A549 (cell line): ENCODE data around the gene KDM6B. TPM values are rescaled to one million over a fixed set of nuclear protein-coding genes. Genes with fewer than 3 reads are reported as not detected.

Experiments used
- ATAC-seq, 2 experiments: fragments of 200-7000 bp in 1 of 2; fragments of >200 bp in 1 of 2; cut with Nextera tagmentation in 1 of 2; cut with Tn5 transposase in 1 of 2; 3 replicates each; pipeline versions ENCODE4 v1.8.0 to v1.9.1; 2018 to 2020; ENCODE audit warnings: mild to moderate bottlenecking in 1 of 2, moderate library complexity in 1 of 2
- CTCF ChIA-PET: fragments of 300-600 bp; sonication (Branson Sonifier 250); formaldehyde crosslinking; extraction: SDS; loops from one replicate; lab custom pipeline; 2021; ENCODE audit warnings: antibody characterized with exemption, inconsistent platforms; lab: Yijun Ruan, JAX
- POLR2A ChIA-PET: fragments of 350-600 bp; formaldehyde crosslinking; extraction: SDS; loops from one replicate; lab custom pipeline; 2021; ENCODE audit warnings: antibody characterized with exemption, inconsistent platforms; lab: Yijun Ruan, JAX
- DNase-seq, 2 experiments: peaks; one replicate each; pipeline versions ENCODE4 v3.0.0 to v3.0.0-alpha.2; 2011 to 2016; ENCODE audit warnings: low read depth in 1 of 2, low spot score in 1 of 2
- FAIRE-seq: peaks from 2 replicates; lab custom pipeline; 2011; peaks lifted over from hg19 to GRCh38; lab: Jason Lieb, UNC
- H3K27ac ChIP-seq, 2 experiments: fragments of >200 bp; sonication (Bioruptor Twin); formaldehyde crosslinking; 3 replicates each; pipeline ENCODE4 v1.5.1; 2016 to 2017
- H3K4me1 ChIP-seq: fragments of >200 bp; sonication (Bioruptor Twin); formaldehyde crosslinking; 3 replicates; pipeline ENCODE4 v1.6.1; 2016
- H3K4me2 ChIP-seq: fragments of >200 bp; sonication (Bioruptor Twin); formaldehyde crosslinking; 3 replicates; pipeline ENCODE4 v1.6.1; 2016
- H3K4me3 ChIP-seq: fragments of >200 bp; sonication (Bioruptor Twin); formaldehyde crosslinking; 3 replicates; pipeline ENCODE4 v1.5.1; 2016
- H3K9me3 ChIP-seq: fragments of >200 bp; sonication (Bioruptor Twin); formaldehyde crosslinking; 3 replicates; pipeline ENCODE4 v1.6.1; 2016
- ATOH8 ChIP-seq: fragments of 250-450 bp; sonication (Bioruptor Pico); IDR thresholded peaks from 2 replicates; pipeline ENCODE4 v1.5.0; 2020; ENCODE audit warnings: low read depth, mild to moderate bottlenecking, moderate library complexity
- CBX2 ChIP-seq: fragments of 200-600 bp; sonication (generic); IDR thresholded peaks from 2 replicates; pipeline ENCODE4 v1.6.1; 2016; ENCODE audit warnings: low read depth, mild to moderate bottlenecking, borderline replicate concordance
- CBX8 ChIP-seq: fragments of 200-600 bp; sonication (generic); IDR thresholded peaks from 2 replicates; pipeline ENCODE4 v1.6.1; 2016
- CEBPB ChIP-seq, 2 experiments: fragments of >200 bp in 1 of 2; sonication (Bioruptor Twin) in 1 of 2; formaldehyde crosslinking in 1 of 2; IDR thresholded peaks; 2 replicates each; pipeline ENCODE4 v1.6.1; 2012 to 2016
- CHD4 ChIP-seq: fragments of 200-600 bp; sonication (generic); IDR thresholded peaks from 2 replicates; pipeline ENCODE4 v1.6.1; 2016; ENCODE audit warnings: antibody characterized with exemption, mild to moderate bottlenecking, borderline replicate concordance
- E2F6 ChIP-seq: IDR thresholded peaks from 2 replicates; pipeline ENCODE4 v1.6.1; 2012; ENCODE audit warnings: low read depth, borderline replicate concordance
- ESRRA ChIP-seq: fragments of 150-350 bp; IDR thresholded peaks from 2 replicates; pipeline ENCODE4 v1.6.1; 2014; ENCODE audit warnings: mild to moderate bottlenecking, low read length, borderline replicate concordance
- HMGXB4 ChIP-seq: fragments of 250-450 bp; sonication (Bioruptor Pico); IDR thresholded peaks from 2 replicates; pipeline ENCODE4 v1.5.0; 2021; ENCODE audit warnings: mild to moderate bottlenecking, moderate library complexity, borderline replicate concordance
- HOXA7 ChIP-seq: fragments of 250-450 bp; sonication (Bioruptor Pico); IDR thresholded peaks from 2 replicates; pipeline ENCODE4 v1.5.0; 2020; ENCODE audit warnings: mild to moderate bottlenecking, moderate library complexity
- HOXB5 ChIP-seq: fragments of 250-450 bp; sonication (Bioruptor Pico); IDR thresholded peaks from 2 replicates; pipeline ENCODE4 v1.5.0; 2020; ENCODE audit warnings: mild to moderate bottlenecking, moderate library complexity
- KDM1A ChIP-seq: fragments of 200-600 bp; sonication (generic); IDR thresholded peaks from 2 replicates; pipeline ENCODE4 v1.6.1; 2016; ENCODE audit warnings: low read depth, mild to moderate bottlenecking
- MAX ChIP-seq: IDR thresholded peaks from 2 replicates; pipeline ENCODE4 v1.6.1; 2012
- MYC ChIP-seq: IDR thresholded peaks from 2 replicates; pipeline ENCODE4 v1.6.1; 2012; ENCODE audit warnings: mild to moderate bottlenecking, inconsistent platforms, low read length, improper control_type of control experiment, borderline replicate concordance
- REST ChIP-seq: fragments of 200-600 bp; sonication (generic); IDR thresholded peaks from 2 replicates; pipeline ENCODE4 v1.6.1; 2016; ENCODE audit warnings: antibody characterized with exemption, mild to moderate bottlenecking, moderate library complexity
- RNF2 ChIP-seq: fragments of 200-600 bp; sonication (generic); IDR thresholded peaks from 2 replicates; pipeline ENCODE4 v1.6.1; 2016; ENCODE audit warnings: low read depth, mild to moderate bottlenecking, antibody characterized with exemption, moderate library complexity, borderline replicate concordance
- ZFP36 ChIP-seq: fragments of 450-650 bp; IDR thresholded peaks from 2 replicates; pipeline ENCODE4 v1.6.1; 2014; ENCODE audit warnings: borderline replicate concordance; ENCODE audit not compliant: partially characterized antibody
- ZSCAN20 ChIP-seq: fragments of 250-450 bp; sonication (Bioruptor Pico); IDR thresholded peaks from 2 replicates; pipeline ENCODE4 v1.8.0; 2022; ENCODE audit warnings: mild to moderate bottlenecking, moderate library complexity
- WGBS: methylation state at CpG from one replicate; pipeline ENCODE4 v1.1.6; 2017; ENCODE audit errors: missing lambda C conversion rate; 5-methylcytosine and 5-hydroxymethylcytosine counted together
- polyA plus RNA-seq, 4 experiments: library from polyadenylated mRNA; depleted of rRNA in 3 of 4; stranded (reverse); fragments of >200 nt; fragmentation: RNase III in 1 of 4; extraction: RNeasy Plus Mini Kit Qiagen cat#74134 plus additional on column Dnase treatment in 1 of 4; gene quantifications; 2 replicates in 3 of 4; 3 replicates in 1 of 4; pipeline ENCODE4 v1.2.3, GENCODE V29; 2011 to 2017

The KDM6B gene
- polyA plus RNA-seq, 2 of the 4 experiments (the other 2 are of a cell fraction) = 1.3 to 8.8 TPM

GRCh38 chr17:7854078-7854777, 20.2 kb downstream of the KDM6B start:
- H3K4me2 ChIP-seq = no peak overlapping the region
- H3K27ac ChIP-seq = no peak overlapping the region
- no peak for FAIRE-seq
- no peak overlapping the region for H3K4me3 ChIP-seq
- TF ChIP-seq E2F6 = no peak
- TF ChIP-seq HMGXB4 (CRISPR knock-in tag) = no peak
- no peak for TF ChIP-seq CBX2
- no peak for TF ChIP-seq ZSCAN20 (CRISPR knock-in tag)
- no peak for TF ChIP-seq MAX
- no peak for TF ChIP-seq HOXB5 (CRISPR knock-in tag)
- no peak for TF ChIP-seq CEBPB (IDR thresholded peaks at IDR 0.05)
- no peak for TF ChIP-seq REST
- TF ChIP-seq MYC = no peak
- no peak for TF ChIP-seq ESRRA
- TF ChIP-seq CBX8 = no peak
- no peak for TF ChIP-seq ZFP36
- TF ChIP-seq ATOH8 (CRISPR knock-in tag) = no peak
- no peak for TF ChIP-seq HOXA7 (CRISPR knock-in tag)
- no peak for TF ChIP-seq KDM1A
- TF ChIP-seq RNF2 = no peak
- TF ChIP-seq CHD4 = no peak
- TF ChIP-seq, all 56 proteins: peak for 0
- Histone ChIP-seq H3K4me1 (peaks cover 29% of the 10 kb centered on the region), H3K9me3 (no peaks in the 10 kb centered on the region)
- ChIA-PET POLR2A (no interaction called here), CTCF (interaction anchor here (1.8 to 25.1 kb wide), 2 partner anchors 24 to 111 kb away, joined by 12 to 677 read pairs; partner anchors contain the start of gene KDM6B)
- WGBS = 88% methylated on average over 31 of the region's 31 CpGs
- DNase-seq = no peak
- no peak for ATAC-seq
